Activated CD4-positive, alpha-beta T cell treated with anti-CD3 and anti-CD28 coated beads, Interleukin-2, amount 50 U/mL, for 48 hours (primary cell): ENCODE data around the gene TRANK1.
A peak's percentile ranks its signal among the peaks of the same experiment; 100 is the strongest.

ENCODE experiments used
- DNase-seq, 2 experiments: peaks; one replicate each; pipeline ENCODE4 v3.0.0-alpha.2; 2020

The TRANK1 gene

DNA sequence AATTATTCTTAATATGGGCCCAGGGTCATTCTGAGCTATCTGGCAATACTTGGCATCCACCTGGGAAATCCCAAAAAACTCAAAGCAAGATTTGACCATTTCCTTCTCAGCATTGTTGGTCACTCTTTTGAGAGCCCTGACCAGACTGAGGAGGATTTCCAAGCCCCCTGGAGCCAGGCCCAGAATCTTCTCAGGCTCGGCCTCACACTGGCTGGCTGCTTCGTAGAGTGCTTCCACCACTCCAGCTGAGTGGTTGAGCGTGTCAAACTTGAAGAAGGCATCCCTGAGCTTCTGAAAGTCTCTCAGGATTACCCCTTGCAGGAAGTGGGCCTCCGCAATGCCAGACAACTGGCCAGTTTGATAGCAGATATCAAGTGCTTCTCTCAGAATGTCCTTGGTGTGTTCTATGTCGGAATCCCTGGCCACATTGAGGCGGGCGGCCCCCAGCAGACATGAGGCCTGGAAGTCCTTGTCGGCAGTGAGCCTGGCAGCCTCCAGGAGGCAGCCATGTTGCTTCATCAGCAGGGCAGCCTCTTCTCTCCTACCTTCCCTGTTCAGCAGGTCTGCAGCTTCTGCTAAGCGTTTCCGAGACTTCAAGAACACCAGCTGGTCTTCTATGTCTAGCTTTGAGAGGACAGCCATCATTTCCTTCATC, 111.6 kb downstream of the TRANK1 start:
- DNase-seq, result no peak

DNA sequence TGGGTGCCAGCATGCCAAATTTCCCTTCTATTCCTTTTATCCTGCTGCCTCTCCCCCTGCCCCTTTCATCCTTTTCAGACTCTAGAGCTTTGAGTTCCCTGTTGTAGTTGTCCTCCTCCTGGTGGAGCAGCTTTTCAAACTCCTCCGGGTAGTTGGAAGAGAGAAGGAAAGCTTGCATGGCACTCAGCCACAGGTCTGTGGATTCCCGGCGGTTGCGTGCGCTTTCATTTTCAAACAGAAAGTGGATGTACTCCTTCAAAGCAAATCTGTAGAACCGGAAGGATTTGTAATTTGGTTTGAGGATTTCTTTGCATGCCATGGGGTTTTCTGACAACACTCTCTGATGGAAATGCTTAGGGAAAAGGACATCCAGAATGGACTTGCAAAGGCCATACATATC, 112.4 kb downstream of the TRANK1 start:
- DNase-seq, result no peak

DNA sequence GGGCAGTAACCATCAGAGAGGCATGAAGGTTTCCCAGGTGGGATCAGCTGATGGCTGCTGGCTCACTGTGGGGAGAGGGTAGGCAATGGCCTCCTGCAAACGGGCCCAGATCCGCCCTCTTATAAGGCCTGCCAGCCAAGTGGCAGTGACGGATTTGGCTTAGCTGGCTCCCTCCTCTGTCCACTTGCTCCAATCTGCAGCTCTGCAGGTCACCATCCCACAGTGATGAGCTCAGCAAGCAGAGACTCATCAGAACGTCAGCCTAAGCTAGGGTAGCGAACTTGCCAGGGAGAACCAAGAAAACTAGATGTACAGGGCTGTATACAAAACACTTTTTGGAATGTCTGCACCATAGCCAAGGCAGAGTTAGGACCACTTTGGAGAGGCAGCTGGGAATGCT, 117.7 kb downstream of the TRANK1 start:
- DNase-seq, result no peak

DNA sequence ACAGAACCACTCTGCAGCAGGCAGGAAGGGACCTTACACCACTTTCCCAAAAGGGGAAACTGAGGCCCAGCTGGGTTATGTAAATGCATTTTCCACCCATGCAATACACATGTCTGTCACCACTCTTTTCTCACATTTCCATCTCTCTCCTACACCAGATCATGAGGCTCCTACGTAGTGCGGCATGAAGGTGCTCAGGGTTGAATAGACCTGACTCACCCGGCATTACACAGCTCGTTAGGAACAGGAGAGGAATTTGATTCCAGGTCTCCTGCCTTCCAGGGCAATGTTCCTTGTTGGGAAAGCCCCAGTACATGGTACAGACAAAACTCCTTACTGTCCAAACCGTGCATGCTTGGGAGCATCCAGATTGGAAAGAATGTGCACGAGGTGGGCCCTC, 118.6 kb downstream of the TRANK1 start:
- no peak for DNase-seq

DNA sequence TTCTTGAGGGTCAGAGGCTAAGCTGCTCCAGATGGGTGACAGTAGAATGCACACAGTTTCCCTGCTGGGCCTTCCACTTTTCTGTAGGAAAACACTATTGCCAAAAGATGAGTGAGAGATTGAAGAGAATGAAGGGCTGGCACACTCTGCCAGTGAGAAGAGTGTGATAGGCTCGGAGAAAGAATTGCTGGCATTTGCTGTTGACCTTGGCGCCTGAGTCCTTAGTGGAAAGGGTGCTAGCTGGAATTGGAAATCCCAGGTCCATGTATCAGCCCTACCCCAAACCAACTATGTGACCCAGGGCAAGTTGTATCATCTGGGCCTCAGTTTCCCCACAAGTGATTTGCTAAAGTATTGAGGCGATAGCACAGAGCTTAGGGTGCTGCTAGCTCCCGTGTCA, 120.4 kb downstream of the TRANK1 start:
- no peak for DNase-seq

DNA sequence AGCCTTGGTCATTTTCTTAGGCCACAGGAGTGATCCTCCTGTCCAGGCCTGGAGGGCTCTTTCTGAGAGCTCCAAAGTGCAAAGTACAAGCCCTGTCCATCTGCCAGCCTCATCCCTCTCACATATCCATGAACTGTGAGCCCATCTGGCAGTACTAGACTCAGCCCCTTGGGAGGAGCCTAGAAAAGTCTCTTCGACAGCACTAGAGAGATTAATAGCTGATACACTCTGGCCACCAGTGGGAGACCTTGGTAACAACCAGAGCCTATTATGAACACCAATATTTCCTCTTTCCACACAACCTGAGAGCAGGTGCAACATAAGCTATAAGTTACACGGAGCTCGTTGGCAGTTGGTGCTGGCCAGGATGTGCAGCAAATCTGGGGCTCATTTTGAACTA, 121.0 kb downstream of the TRANK1 start:
- no peak for DNase-seq

DNA sequence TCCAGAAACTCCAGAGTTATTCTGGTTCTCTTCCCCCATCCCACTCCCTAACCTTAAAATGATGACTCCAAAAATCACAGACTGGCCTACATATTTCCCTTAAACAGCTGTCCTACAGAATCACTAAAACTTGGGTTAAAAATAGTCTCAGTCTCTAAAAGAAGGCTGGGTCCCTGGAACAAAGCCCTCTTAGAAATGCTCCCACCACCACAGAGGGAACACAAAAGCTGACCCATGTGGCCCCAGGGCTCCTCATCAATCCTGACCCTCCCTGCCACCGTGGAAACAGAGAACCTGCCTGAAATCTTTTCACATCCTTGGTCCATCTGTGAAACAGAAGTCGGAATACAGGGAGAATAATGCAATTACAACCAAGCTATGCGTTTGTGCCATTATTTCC, 124.8 kb downstream of the TRANK1 start:
- no peak for DNase-seq

DNA sequence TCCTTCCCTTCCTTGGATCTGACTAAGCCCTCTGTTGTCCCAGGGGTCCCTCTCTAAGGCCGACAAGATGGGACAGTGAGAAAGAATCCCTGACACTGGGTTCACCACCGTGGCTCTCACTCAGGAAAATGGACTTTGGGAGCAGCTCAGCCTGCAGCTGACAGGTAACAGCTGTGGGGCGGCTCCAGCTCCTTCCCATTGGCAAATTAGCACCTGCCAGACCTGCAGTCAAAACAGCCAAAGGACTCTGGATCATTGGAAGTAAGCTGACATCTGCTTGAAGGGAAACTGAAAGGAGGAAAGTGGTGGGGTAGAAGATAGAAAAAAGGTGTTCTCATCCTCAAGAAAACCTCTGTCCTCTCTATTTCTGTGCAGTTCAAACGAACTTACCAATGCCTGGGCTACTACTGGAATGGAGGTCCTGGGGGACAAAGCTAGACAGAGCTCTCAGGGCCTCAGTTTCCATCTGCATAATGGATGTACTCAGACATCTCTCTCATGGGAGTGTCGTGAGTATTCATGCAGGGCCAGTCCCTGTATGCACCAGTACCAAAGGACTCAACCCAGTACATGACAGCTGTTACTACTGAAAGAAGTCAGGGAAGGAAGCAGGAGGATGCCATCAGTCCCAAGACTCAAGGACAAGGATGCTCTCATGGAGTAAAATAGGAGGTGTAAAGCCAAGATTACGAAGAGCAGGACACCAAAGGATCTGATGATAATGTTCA, 126.9 kb downstream of the TRANK1 start:
- DNase-seq, result no peak

DNA sequence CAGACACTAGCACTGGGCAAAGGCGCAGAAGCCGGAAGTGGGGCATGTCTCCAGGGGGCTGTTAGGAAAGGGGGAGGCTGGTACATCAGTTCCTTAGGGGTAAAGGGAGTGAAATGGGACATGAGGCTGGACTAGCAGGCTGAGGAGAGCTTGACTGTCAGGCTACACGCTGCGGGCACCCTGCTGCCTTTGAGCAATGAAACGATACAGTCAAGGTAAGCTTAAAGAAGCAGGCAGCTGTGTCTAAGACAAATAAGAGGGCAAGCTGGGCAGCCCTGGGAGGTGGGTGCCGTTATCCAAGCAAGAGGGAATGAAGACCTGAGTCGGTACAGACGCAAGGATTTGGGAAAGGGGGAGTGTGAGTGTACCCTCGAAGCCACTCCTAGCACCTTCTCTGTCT, 129.5 kb downstream of the TRANK1 start:
- no peak for DNase-seq

DNA sequence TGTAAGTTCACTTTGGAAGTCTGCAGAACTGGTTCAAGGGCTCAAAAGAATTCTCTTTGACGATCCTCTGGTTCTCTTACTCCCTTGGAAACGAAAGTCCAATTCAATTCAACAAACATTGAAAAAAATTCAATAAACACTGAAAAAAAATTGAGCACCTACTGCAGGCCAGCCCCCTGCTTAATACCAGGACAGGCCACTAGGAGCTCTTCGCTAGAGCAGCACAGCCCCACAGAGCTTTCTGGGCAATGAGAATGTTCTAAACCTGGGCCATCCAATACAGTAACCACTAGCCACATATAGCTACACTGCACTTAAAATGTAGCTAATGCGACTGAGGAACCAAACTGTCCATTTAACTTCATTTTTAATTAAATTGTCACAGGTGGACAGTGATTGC, 130.1 kb downstream of the TRANK1 start:
- DNase-seq, result no peak

DNA sequence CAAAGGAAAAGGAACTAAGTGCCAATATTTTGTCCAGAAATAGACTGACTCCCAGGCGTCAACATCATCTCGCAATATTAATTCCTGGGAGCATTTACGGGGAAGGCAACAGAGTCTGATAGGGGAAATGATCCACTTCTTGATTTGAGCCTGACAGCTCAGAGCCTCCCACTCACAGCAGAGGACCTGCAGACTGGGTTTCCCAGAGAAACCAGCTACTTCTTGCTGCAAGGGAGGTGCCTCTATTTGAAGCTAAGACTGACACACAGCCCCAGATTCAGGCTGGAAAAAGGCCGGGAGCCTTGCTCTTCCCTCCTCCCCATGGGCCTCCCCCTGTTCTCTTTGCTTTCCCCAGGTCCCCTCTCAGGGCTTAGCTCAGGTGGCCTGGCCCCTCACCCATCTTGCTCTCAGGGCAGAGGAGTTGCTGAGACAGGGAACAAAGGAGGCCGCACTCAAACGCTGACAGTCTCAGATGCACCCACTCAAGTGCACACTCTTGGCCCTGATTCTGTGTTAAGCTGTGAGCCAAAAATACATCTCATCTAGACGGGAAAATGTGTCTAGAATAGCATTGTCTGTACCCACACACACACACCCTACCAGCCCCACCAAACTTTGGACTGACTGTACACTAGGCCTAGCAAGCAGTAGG, 130.7 kb downstream of the TRANK1 start:
- no peak for DNase-seq

DNA sequence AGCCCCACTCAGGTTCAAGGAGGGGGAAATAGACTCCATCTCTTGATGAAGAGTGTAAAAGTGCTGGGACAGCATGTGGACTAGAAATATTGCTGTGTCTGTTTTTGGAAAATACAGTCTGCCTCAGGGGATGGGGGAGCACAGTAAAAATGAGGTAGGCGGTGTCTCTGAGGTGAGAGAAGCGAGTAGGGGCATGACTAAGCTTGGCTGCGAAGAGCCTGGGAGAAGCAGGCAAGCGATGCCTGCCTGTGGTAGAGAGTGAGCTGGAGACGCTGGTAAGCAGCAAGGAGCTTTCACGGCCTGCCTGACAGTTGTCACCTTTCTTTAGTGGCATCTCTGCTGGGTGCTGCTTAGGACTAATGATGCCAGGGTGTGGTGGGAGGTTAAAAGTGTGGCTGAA, 131.5 kb downstream of the TRANK1 start:
- no peak for DNase-seq

DNA sequence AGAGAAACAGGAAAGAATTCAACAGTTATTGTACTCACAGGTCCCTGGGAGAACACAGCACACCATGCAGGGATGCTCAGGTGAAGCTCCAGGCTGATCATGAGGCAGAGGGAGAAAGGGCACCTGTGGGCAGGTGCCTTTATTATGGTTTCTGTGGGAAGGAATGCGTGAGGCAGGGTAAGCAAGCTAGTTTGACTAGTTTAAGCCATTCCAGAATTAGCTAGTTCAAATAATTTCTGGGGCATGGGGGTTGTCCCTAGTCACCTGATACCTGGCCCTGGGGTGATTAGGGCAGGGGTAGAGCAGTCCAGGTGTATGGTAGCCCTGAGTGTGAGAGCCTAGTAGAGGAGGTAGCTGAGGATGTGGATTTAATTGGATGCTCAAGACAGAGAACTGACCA, 132.6 kb downstream of the TRANK1 start:
- DNase-seq, result no peak

DNA sequence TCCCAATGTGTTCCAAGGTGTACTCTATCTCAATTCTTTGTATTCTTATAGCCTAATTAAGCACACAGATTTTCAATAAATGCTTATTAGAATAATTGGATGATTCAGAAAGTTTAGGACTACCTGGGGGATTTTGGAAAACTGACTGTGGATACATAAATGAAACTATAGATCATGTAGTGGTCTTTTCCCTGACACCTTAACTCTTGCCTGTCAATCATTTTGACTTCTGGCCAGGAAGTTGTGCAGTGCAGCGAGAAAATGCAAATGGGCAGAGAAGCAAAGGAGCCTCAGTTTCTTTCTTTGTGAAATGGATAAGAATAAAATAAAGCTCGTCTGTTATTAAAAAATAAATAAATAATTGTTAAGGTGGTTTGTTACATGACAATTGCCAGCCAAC, 133.1 kb downstream of the TRANK1 start:
- DNase-seq, result no peak

DNA sequence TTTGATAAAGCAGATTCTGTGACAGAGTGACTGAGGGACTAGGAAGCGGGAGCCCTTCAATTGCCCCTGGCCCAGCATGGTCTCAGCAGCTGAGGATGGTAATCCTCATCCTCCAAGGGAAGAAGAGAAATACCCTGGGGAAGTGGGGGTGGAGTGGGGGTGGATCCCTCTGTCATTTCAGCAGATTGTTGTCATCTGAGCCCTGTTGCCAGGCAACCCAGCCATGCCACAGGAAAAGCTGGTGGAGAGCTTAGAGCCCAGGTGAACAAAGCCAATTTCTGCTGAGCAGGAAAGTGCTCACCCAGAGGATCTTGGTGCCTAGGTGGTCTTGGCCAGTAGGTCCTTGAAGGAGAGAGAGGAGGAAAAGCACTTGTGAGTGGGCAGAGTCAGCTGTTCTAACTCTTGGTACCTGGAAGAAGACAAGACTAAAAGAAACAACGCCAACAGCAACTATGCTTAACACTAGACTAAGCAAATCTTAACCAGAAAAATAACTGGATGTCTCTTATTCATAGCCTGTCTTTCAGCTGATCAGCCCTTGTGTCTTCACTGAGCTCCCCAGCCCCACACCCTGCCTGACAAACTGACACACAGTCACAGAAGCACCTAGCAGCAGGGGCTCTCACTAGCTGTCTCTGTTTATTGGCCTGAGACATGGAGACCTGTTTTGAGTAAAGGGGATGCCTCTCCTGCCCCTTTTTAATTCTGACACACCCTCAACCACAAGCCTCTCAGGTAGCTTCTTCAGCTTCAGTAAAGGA, 140.4 kb downstream of the TRANK1 start:
- DNase-seq, result no peak

DNA sequence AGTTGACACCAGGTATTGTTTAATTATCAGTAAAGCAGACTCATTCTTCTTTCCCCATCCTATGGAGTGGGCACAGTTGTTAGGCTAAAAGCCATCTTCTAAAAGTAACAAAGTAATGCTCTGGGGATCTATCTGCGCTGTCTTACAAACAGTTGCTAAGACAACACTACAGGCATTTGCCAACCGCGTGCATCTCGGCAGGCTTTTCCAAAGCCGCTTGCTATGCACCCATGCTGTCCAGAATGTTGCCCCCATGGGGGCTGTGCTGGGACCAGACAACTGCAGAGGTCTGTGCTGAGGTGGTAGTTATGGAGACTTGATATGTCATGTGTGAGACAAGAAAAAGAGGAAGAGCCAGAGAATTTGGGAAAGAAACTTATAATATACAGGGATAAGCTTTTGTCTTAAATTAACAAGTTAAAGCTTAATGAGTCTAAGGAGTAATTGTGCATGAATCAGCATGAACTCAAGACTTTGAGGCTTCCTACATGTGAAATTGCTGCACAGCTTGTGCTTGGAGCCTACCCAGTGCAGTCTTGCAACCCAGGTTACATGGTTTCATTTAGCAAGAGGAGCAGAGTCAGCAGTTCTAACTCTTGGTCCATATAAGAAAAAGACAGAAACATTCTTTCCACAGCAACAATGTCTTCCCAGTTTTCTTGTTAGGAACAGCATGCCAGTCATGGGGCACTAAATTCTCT, 141.6 kb downstream of the TRANK1 start:
- no peak for DNase-seq

DNA sequence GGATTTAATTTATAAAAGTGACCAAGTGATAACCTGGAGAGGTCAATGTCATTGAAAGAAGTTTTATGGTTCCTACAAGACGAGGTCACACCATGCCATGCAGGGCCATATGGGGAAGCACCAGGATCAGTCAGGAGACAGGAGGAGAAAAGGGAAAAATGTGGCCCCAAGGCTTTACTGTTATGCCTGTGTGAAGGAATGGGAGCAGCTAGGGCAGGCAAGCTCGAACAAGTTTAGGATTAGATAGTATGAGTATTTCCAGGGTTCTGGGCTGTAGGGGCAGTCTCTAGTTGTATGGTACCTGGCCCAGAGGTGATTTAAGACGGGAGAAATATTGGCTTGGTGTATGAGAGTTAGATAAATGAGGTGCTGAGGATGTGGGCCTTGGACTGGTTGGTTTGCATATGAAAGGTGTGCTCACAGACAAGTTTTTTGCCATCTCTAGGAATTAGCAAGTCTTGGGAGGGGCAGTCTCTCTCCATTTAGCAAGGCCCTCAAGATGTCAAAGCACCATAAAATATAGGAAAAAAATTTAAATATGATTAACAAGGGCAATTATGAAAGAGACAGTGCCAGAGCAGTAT, 144.2 kb downstream of the TRANK1 start:
- no peak for DNase-seq

DNA sequence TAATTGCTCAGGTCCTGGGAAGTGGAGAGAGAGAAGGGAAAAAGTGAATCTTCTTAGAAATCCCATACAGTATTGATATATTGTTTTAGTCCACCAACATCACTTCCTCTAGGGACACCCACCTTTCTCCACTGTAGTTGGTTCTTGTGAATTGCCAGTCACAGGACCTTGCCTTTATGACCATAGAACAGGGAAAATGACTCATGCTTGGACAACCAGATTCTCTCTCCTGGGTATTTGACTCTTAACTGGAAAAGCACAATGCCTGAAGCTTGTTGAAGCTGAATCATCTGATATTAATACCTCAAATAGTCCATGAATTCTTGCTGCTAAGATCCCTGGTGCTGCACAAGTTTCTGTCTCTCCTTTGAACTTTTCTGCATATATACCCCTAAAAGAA, 148.0 kb downstream of the TRANK1 start:
- no peak for DNase-seq

DNA sequence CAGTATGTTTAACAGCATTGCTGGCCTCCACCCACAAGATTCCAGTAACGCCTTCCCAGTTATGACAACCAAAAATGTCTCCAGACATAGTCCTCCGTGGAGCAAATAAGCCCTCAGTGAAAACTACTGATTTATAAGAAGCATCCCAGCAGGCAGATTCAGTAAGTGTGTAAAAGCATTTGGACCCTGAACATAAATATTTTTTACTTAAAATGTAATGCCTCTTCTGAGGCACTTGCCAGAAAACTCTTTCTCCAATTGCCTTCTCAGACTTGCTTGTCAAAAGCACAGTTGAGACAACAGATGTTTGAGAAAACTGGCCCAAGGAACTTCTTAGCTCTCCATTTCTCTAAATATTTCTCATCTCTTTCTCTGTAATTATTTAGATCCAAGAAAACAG, 148.7 kb downstream of the TRANK1 start:
- DNase-seq, result no peak

DNA sequence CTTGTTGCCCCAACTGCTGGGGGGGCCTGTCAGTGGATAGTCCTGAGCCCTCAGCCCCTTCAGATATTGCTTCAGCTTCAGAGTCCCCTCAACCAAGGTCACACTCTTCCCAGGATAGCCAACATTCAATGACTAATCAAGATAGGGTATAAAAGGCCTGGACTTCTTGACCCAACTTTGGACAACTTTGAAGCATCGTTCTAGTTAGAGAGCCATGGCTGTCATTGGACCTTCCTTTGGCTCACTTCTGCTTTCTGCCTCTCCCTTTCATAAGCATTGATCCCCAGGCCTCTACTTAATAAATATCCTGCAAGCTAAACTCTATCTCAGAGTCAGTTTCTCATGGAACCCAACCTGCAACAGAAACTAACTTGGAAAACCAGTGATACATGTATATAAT, 149.2 kb downstream of the TRANK1 start:
- no peak for DNase-seq

DNA sequence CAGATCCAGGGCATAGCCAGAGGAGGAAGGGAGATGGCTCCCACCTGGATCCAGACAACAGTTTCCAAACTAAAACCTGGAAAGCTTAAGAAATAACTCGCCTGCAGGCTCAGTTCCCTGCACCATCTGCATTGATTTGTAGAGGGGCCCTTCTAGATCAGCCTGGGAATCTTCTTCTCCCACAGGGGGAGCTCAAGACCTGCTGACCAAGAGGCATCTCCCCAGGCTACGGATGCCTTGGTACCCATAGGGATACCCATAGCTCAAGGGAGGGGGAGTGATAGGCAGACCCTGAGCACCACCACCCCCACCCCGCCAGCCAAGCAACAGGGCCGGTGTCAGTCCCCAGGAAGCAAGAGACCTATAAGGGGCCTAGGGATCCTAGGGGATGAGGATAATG, 152.5 kb downstream of the TRANK1 start:
- peak; percentile 6 to 29 for DNase-seq

DNA sequence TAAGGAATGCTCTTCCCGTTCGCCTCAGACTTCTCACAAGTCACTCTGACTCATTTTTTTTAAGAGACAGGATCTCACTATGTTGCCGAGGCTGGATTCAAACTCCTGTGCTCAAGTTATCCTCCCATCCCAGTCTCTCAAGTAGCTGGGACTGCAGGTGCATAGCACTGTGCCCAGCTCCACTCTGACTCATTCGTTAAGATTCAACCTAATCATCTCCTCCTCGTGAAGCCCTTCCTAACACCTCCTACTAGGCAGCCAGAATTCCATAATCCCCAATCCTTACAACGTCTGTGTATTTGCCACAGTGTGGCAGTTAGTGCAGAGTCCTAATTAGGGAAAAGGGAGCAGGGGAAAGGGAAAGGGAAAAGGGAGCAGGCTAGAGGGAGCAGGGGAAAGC, 154.1 kb downstream of the TRANK1 start:
- DNase-seq, result no peak
